Epidermal melanocyte (primary cell): ENCODE results near the gene CTXND1.

Source experiments
- DNase-seq: peaks from one replicate; pipeline ENCODE4 v3.0.0; 2011; ENCODE audit warnings: low spot score; ENCODE audit not compliant: insufficient read length

The CTXND1 gene

DNA sequence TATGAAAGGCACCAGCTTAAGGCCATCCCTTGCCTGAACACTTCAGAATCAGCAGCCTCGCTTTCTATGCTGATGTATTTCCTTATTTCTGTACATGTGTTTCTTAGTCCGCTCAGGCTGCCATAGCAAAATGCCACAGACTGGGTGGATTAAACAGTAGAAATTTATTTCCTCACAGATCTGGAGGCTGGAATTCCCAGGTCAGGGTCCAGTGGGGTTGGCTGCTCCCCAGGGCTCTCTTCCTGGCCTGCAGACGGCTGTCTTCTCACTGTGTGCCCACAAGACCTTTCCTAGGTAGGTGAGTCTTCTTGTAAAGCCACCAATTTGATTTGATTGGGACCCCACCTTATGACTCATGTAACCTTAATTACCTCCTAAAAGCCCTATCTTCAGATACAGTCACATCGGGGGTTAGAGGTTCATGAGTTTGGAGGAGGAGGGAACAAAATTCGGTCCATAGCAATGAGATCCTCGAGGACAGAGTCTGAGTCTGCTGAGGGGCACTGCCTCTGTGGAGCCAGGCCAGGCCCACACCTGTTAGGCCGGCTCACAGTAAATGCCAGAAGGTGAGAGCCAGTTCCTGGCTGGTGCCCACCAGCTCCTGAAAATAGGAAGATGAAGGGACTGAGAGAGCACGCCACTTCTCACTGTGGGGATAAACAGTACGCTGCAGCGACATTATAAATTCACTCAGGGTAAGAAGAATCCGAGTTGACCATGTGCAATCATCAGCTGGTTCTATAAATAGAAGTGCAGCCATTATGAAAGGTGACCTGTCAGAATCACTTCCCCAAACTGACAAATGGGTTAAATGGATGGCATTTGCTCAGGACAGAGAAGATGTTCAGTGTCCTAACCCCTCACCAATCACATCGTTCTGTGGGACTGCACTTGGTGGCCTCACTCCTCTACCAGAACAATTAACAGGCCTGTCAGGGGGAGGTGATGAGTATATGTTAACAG, 41.1 kb downstream of the CTXND1 start:
- no peak for DNase-seq

DNA sequence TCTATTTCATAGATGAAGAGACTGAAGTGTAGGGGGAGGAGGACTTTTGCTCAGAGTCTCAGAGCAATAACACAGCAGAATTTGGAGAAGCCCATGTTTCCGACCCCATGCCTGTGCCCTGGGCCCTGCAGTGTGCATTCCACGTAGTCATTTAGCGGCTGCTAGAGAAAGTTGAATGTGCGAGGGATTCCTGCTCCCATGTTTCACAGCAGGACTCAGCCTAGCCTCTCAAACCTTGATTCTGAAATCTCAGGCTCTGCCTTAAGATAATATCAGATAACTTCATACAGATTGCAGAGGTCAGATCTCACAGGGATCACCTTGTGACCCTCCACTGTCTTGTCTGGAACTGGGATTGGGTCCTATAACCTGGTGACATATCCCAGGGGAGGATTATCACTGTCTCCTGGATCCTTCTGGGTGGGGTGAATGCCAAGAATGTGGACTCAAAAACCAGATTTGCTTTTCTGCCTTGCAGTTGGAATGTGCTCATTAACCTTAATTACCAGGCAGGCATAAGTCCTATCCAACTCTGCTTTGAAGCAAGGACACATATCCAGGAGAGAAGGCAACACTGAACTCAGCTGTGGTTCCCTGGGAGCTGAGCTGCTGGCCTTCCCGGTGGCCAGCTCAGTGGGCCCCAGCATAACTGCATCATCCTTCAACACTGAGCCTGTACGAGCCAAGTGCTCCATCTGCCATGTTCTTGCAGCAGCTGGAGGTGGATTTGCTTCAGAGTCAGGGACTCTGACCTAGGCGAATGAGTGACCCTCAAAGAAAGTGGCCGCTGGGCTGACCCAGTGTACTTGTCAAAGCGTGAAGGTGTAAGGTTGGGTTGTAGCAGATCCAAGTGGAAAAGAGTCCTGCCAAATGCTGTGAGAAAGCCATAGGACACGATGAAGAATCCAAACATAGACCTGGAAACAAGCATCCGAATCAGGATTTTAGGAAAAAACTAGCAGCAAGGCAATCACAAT, 43.0 kb downstream of the CTXND1 start:
- no peak for DNase-seq

DNA sequence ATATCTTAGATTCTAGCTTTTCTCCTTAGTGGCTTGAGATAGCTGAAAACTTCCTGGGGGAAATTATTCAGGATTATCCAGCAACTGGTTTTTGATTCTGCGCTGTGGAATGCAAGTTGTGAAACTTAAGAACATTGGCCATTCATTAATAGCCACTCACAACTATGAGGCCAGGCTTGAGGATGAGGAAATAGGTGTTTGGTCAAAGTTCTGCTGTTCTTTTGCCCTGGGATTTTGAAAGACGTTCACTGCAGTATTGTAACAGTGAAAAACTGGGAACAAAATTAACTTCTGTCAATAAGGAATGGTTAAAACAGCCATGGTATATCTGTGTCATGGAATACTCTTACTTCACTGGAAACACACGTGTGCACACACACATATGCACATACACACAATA, 44.1 kb downstream of the CTXND1 start:
- no peak for DNase-seq

DNA sequence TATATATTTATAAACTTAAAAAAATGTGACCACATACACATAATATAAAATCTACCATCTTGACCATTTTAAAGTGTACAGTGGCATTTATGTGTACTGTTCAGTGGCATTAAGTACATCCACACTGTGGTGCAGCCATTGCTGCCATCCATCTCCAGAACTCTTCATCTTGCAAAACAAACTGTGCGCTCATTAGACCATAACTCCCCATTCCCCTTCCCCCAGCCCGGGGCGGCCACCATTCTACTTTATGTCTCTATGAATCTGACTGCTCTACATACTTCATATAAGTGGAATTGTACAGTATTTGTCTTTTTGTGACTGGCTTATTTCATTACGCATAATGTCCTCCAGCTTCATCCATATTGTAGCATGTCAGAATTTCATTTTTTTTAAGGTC, 47.8 kb downstream of the CTXND1 start:
- DNase-seq, result no peak

DNA sequence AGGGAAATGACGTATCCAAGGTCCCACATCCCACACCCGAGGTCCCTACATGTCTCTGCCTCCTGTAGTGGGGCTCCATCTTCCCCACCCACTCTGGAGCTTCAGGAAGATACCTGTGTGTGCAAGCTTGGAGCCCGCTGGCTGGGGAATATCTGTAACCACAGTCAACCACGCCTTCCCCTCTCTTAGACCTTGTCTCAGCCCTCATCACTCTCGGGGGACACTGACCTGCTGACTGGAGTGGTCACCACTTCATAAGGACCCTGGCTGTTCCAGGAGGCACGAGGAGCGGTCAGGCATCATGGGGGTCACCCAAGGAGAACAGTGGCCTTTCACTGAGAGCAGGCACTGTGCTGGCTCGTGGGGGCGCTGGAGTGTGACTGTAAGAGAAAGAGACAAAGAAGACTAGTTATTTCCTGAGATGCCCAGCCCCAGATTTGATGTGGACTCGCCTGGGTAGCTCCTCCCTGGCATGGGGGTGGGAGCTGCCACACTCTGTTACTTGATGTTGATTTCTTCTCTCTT, 48.6 kb downstream of the CTXND1 start:
- no peak for DNase-seq

DNA sequence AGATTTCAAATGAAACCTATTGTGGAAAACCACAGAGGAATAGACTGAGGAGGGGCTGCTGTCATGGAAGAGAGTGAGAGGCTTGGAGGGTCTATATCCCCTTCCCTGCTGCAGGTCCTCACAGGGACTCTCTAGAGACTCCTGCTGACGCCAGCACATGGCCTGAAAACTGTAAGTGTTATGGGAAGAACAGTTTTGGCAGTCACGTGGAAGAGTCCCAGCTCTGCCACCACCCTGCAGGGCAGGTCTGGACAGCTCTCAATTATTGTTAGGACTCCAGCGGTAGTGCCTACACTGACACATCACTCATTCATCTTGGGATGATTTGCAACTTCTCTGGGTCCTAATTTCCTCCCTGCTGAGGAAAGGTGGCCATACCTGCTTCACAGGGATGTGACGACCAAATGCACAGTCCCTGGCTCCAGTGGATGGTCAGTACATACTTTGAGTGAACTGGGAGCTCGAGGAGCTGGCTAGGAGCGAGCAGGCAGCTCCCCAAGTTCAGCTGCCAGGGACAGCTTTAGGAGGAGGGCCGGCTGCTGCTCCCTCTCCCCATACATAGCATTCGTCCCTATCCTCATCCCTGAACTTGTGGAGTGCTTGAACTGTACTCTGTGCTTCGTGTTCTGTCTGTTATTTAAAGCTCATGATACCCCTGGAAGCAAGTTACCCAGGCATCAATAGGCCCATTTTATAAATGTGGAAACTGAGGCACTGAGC, 49.2 kb downstream of the CTXND1 start:
- DNase-seq, result no peak

DNA sequence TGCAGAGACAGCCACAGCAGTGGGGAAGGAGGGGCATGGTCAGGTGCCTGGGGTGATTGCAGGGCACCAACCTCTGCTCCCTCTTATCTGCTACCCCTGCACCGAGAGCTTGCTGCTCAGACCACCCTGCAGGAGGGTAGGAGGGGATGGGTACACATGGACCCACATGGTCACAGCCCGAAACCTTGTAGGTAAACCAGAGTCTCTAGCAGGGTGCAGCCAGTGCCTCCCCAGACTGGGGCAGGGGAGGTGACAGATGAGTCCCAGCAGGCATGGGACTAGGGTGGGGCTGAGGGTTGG, 50.0 kb downstream of the CTXND1 start:
- DNase-seq, result no peak

DNA sequence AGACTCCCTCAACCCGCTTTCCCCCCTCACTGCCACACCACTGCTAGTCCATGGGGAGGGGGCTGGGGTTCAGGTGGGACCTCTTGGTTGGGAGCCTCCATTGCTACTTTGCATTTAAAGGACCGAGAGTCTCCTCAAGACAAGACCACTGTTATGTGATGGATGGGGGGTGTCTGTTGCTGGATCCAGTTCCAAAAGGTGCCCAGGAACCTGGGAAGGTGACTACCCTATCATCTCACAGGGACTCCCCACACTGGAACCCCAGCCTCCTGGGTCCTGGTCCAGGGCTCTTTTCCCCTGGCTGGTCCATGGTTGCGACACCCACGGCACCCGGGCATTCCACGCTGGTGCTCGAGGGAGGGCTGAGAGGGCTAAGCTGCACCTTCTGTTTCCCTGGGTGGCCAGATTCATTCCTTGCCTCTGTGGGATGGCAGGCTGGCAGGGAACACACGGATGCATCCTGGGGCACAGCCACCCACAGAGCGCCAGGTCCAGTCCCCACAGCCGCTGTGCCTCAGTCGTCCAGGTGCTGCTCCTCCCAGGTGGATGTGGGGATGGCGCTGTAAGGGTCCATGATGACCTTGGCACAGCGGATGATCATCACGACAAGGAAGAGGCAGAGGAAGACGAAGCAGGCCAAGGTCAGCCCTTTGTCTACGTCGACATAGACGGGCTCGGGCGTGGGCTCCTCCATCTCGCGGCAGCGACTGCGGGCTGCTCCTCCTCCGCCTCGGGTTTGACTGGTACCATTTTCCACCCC, 50.6 kb downstream of the CTXND1 start:
- no peak for DNase-seq

DNA sequence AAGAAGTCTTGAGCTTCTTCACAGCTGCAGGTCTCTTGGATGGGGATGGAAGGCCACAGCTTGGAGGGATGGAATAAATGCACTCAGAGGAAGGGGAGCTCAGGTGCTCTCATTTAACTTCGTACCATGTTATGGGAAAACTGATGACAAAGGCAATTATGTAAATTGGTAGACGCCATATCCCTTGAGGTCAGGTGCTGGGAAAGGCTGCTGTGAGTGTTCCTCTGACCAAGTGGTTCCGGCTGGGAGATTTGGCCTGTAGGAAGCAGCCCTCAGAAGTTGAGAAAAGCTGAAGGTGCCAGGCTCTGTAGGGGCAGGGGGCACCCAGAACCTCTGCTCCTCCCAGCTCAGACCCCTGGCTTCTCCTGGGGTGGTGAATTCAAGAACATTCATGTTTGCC, 52.1 kb downstream of the CTXND1 start:
- no peak for DNase-seq

DNA sequence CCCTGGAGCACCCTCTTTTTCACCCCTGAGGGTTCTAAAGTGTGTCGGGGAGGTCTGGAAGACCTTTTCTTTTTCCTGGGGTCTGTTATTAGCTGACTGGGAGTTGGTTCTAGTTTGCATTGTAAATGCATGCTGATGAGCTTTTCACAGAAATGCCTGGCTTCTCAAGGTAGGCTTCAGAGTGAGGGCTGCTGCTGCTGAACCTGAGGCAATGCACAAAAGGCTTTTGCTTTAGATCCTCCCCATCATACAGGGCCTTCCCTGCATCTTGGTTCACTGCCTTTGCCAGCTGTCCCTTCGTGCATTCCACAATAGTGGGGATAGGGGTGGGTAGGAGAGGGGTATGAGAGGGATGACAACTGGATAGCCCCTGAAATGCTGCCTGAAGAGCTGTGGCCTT, 52.6 kb downstream of the CTXND1 start:
- DNase-seq, result no peak

DNA sequence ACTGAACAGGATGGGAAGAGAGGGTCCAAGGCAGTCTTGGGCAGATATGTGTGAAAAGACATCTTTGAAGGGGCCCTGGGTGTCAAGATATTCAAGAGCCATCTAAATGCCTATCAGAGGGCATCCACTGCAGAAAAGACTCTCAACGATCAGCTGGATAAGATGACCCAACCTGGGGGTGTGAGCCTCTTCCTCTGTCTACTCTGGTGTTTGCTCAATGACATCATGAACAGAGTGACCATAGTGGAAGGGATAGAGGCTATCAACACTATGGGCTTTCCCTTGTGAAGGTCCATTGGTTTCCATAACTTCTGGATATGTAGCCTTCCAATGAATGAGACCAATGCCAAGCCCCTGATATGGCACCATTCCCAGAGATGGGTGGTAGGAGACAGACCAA, 57.1 kb downstream of the CTXND1 start:
- no peak for DNase-seq

DNA sequence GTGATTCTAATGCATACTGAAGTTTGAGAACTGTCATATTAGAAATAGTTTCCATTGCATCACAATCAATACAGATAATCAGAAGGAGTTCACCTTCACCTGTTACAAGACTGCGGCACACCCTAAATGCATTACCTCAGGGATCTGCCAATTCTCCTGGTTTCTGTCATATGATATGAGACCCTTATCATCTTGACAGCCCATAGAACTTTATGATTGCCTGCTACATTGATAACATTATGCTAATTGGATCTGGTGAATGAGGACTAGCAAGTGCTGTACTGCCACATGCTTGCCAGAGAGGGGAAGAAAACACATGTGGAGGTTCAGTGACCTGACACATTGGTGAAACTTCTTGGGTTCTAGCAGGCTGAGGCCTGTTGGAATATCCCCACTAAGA, 57.8 kb downstream of the CTXND1 start:
- DNase-seq, result no peak

DNA sequence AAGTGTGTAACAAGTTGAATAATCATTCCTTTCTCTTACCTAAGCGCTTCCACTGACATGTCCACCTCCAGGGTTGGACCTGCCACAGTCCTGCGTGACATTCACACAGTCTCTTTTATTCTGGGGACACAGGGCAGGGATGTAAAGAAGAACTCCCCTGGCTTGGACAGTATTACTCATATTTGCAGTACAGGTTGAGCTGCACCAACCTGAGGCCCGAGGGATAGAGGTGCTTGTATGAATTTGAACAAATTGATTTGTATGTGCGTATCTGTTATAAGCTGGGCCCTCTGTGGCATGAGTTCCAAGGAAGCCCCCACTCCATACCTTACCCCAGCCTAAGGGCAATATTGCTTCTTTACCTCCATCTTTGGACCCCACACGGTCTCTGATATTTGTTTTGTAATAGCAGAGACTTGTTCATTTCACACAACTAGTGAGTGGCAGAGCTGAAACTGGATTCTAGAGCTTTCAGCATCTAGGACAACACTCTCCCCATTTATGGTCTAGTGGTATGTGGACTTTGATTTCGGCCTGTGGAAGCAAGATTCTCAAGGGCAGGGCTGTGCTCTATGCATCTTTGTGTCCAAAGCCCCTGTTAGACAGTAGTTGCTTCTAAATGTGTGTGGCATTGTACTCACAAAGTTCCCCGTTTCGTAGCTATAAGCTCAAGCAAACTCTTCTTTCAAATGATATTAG, 60.0 kb downstream of the CTXND1 start:
- no peak for DNase-seq

DNA sequence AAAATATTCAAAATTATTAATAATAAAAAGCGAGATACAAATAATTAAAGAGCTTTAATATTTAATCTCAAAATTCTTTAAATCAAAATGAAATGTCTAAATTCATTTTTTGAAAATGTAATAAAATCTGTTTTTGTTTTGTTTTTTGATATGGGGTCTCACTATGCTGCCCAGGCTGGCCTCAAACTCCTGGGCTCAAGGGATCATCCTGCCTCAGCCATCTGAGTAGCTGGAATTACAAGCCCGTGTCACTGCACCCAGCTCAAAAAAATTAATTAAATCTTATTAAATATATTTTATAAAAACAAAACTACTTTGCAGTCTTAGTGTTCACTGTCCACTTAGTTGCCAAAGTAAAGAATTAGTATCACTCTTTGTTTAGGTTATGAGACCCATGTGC, 60.8 kb downstream of the CTXND1 start:
- DNase-seq, result no peak

DNA sequence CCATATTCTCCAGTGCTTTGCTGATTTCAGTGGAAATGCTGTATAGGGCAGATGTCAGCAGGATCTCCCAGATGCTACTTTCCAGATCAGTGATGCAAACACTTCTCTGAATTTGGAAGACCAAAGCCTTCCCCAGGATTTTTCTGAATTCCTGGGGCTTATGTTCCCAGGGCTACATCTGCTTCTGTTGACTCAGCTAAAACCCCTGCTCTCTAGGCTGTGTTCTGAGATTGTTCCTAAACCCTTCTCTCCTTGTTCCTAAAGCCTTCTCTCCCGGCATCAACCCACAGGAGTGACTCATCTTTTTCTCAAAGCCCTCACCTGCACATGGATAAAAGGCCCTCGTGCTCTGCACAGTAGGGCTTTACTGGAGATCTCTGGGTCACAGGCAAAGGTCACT, 63.8 kb downstream of the CTXND1 start:
- DNase-seq, result no peak

DNA sequence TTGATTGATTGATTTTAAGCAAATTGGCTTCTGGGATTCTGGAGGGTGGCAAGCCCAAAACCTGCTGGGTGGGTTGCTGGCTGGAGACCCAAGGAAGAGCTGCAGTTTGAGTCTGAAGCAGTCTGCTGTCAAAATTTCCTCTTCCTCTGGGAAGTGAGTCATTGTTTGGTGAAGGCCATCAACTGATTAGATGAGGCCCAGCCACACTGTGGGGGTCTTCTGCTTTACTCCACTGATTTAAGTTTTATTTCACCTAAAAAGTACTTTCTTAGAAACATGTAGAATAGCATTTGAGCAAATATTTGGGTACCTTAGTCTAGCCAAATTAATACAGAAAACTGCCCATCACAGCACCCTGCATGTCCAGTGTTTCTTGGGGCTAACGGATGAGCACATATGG, 65.4 kb downstream of the CTXND1 start:
- no peak for DNase-seq

DNA sequence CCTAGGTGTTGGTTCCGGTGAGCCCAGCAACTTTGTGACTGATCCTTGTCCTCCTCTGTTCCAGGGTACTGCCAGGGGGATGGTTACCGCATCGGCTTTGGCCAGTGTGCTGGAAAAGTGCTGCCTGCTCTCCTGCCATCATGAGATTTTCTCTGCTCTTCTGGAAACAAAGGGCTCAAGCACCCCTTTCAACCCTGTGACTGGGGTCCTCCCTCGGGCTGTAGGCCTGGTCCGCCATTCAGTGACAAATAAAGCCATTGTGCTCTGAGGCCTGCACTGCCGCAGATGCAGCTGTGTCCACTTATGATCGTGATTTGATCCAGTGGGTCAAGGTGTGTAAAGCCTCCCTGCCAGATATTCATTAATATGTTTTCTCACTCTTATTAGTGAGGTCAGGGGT, 65.9 kb downstream of the CTXND1 start:
- DNase-seq, result no peak

DNA sequence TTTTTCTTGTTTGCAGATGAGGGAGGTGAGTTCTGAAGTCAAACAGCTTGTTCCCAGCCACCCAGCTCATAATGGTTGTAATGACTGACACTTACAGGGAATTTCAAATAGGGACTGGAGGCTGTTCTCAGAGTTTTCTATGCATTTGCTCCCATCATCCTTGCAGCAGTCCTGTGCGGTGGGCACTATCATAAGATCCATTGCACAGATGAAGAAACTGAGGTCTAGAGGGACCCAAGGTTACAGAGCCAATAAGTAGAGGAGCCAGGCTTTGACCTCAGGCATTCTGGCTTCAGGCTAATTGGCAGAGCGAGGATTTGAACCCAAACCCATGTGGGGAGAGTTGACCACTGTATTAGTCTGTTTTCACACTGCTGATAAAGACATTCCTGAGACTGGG, 66.9 kb downstream of the CTXND1 start:
- DNase-seq, result no peak

DNA sequence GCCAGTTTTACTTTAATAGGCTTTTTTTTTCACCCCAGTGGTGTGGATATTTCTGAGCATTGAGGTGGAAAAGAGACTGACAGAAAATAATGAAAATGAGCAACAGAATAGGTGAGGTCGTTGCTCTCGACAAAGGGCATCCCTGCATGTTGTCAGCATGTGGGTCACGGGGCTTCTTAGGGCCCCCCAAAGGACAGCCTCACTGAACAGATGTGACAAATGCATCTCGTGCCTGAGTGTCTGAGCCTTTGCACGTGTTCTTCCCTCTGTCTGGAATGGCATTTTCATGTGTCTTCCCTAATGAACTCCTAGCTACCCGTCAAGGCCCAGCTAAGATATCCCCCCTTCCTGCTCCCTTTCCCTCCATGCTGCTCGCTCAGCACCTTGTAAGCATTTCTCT, 67.5 kb downstream of the CTXND1 start:
- DNase-seq, result no peak

DNA sequence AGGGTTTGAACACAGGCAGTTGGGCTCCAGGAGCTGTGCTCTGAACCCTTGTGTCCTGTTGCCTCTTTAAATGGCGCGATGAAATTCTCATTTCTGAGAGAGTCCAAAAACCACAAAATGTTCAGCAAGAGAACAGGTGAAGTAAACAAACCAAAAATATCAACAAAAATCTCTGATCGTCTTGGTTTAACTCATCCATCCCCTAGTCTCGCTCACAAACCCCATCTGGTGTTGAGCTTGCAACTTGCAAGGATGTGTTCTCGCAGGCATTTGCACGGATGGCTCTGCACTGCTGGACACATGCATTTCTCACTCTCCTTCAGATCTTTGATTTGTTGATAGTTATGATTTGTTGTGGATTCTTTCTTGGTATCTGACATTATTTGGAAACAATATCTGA, 68.1 kb downstream of the CTXND1 start:
- DNase-seq, result no peak
